Calu3 (cell line): ENCODE measurements around the gene MALL. TPM values are rescaled to one million over a fixed set of nuclear protein-coding genes. Genes with fewer than 3 reads are reported as not detected.

ENCODE experiments used
- BruUV-seq: library from RNA; stranded (reverse); fragments of 400-500 nt; replicated peaks from 2 replicates; lab custom pipeline; 2021; lab: Mats Ljungman, UMichigan
- CTCF ChIA-PET: fragments of 300-600 bp; sonication (Branson Sonifier 250); formaldehyde crosslinking; loops from one replicate; lab custom pipeline; 2022; ENCODE audit warnings: antibody characterized with exemption; lab: Charles Lee
- DNase-seq: peaks from one replicate; pipeline ENCODE4 v3.0.0; 2022
- H3K27ac Mint-ChIP-seq: one replicate; pipeline ENCODE4 v1.8.0; 2022; ENCODE audit warnings: mixed read lengths; ENCODE audit not compliant: unreplicated experiment
- H3K27me3 Mint-ChIP-seq: one replicate; pipeline ENCODE4 v1.8.0; 2022; ENCODE audit warnings: mixed read lengths; ENCODE audit not compliant: unreplicated experiment
- H3K36me3 Mint-ChIP-seq: one replicate; pipeline ENCODE4 v1.8.0; 2022; ENCODE audit warnings: mild to moderate bottlenecking, moderate library complexity, mixed read lengths; ENCODE audit not compliant: insufficient read depth, unreplicated experiment
- H3K4me1 Mint-ChIP-seq: one replicate; pipeline ENCODE4 v1.8.0; 2022; ENCODE audit warnings: mild to moderate bottlenecking, low read depth, mixed read lengths; ENCODE audit not compliant: unreplicated experiment
- H3K4me3 Mint-ChIP-seq: one replicate; pipeline ENCODE4 v1.8.0; 2022; ENCODE audit warnings: mild to moderate bottlenecking, low read depth, moderate library complexity, mixed read lengths; ENCODE audit not compliant: unreplicated experiment
- H3K9me3 Mint-ChIP-seq: one replicate; pipeline ENCODE4 v1.8.0; 2022; ENCODE audit warnings: low read depth, mixed read lengths; ENCODE audit not compliant: unreplicated experiment
- CTCF ChIP-seq: fragments of 200-600 bp; IDR thresholded peaks from one replicate; pipeline ENCODE4 v1.8.0; 2022; ENCODE audit warnings: antibody characterized with exemption; ENCODE audit not compliant: unreplicated experiment
- intact Hi-C: fragments of 100-400 bp; cut with micrococcal nuclease; formaldehyde crosslinking; loops from one replicate; pipeline ENCODE4 v1.10.0; 2022; ENCODE audit not compliant: unreplicated experiment
- total RNA-seq: library from RNA; stranded (reverse); gene quantifications from 2 replicates; pipeline ENCODE4 v1.2.3, GENCODE V29; 2022

Gene MALL
- total RNA-seq, 1 experiment from 2014 or later, result 51.5 TPM

DNA sequence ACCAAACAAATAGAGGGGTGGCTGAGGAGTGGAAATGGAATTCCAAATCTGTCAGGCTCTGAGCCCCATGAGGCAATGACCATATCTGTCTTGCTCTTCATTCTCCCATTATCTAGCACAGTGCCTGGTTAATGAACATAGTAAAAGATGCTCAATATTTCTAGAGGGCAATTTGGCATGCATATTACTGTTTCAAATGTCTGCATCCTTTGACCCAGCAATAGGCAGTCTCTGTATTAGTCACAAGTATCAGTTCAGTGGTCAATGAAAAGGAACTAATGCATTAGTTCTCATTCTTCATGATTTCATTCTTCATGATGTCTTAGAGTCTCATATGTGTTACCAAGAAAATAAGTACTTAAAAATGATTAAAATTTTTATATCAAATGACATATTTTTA is 28.4 kb upstream of the MALL start:
- CTCF ChIA-PET, result no interaction called here
- Mint-ChIP-seq H3K36me3 (no peaks in the 10 kb centered on the region), H3K4me3 (no peak overlapping the region), H3K4me1 (peaks cover 7% of the 10 kb centered on the region), H3K27me3 (no peaks in the 10 kb centered on the region), H3K27ac (no peak overlapping the region), H3K9me3 (no peaks in the 10 kb centered on the region)
- intact Hi-C loops, result no loop called here
- no TSS peak for BruUV-seq
- no peak for DNase-seq
- no peak for TF ChIP-seq CTCF

DNA sequence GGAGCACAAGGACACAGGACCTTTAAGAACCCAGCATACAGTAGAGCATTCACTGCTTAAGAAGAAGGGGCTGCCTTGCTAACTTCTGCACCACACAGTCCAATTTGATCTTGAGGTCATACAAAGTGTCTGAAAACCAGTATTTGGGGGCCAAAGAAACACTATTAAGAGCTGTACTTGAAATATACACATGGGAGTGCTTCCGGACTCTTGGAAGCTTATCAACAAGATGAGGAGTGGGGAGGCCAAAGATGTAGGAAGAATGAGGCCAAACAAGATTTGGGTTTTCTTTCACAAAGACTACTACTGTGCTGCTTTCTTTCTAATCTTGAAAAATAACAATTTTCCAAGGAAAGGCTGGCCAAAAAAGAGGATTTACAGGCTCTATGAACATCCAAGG is 24.8 kb upstream of the MALL start:
- no peaks in the 10 kb centered on the region for H3K36me3 Mint-ChIP-seq
- no peaks in the 10 kb centered on the region for H3K27me3 Mint-ChIP-seq
- CTCF ChIA-PET, result no interaction called here
- H3K27ac Mint-ChIP-seq, result no peak overlapping the region
- no peak for DNase-seq
- BruUV-seq, result no TSS peak
- intact Hi-C loops, result no loop called here
- no peaks in the 10 kb centered on the region for H3K9me3 Mint-ChIP-seq
- no peak overlapping the region for H3K4me3 Mint-ChIP-seq
- TF ChIP-seq CTCF, result no peak
- no peaks in the 10 kb centered on the region for H3K4me1 Mint-ChIP-seq

- H3K27ac Mint-ChIP-seq, result no peak overlapping the region
- no peak for TF ChIP-seq CTCF
- no peaks in the 10 kb centered on the region for H3K27me3 Mint-ChIP-seq
- H3K4me1 Mint-ChIP-seq, result no peaks in the 10 kb centered on the region
- DNase-seq, result no peak
- H3K36me3 Mint-ChIP-seq, result no peaks in the 10 kb centered on the region
- CTCF ChIA-PET, result no interaction called here
- H3K9me3 Mint-ChIP-seq, result peaks cover 3% of the 10 kb centered on the region
- no TSS peak for BruUV-seq
- intact Hi-C loops, result no loop called here
- no peak overlapping the region for H3K4me3 Mint-ChIP-seq
Observed at GRCh38 chr2:110134025-110134424, 18.4 kb upstream of the MALL start.

DNA sequence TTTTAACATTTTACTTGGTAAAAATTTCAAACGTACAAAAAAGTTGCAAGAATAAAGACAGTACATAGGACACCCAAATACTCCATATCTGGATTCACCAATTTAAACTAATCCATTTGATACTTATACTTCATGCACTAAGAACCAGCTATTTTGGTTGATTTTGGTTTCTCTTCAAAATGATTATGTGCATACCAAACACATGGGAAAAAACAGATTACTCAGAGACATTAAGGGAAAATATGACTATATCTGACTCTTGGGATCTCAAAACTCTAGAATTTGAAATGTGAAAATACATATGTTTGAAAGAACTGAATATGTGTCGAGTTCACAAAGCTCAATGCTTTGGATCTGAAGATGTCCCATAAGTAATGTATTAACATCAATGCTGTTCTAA is 15.5 kb upstream of the MALL start:
- H3K9me3 Mint-ChIP-seq, result peaks cover 3% of the 10 kb centered on the region
- H3K27me3 Mint-ChIP-seq, result no peaks in the 10 kb centered on the region

More for the DNA sequence above, 15.5 kb upstream of the MALL start:
- no peak for DNase-seq
- no peak for TF ChIP-seq CTCF
- BruUV-seq, result no TSS peak
- Mint-ChIP-seq H3K4me3 (no peak overlapping the region), H3K4me1 (no peaks in the 10 kb centered on the region), H3K36me3 (no peaks in the 10 kb centered on the region), H3K27ac (no peak overlapping the region)
- intact Hi-C loops, result no loop called here
- CTCF ChIA-PET, result no interaction called here
